Aorta (tissue), 5 donors: Measurements from ENCODE around the gene ESPNL. TPM values are rescaled to one million over a fixed set of nuclear protein-coding genes. Genes with fewer than 3 reads are reported as not detected.
A peak's percentile ranks its signal among the peaks of the same experiment; 100 is the strongest.

Experiments
- ATAC-seq: fragments of 200-7000 bp; cut with Tn5 transposase; one replicate; pipeline ENCODE4 v1.9.1; 2022; ENCODE audit warnings: moderate library complexity; ENCODE audit not compliant: low FRiP score
- DNase-seq, 2 donors: peaks; one replicate each; pipeline ENCODE4 v3.0.0-alpha.2; 2020
- H3K27ac ChIP-seq, 2 donors: one replicate each; pipeline ENCODE4 v1.5.1; 2013; ENCODE audit warnings: low read length in 2 of 2, mild to moderate bottlenecking in 2 of 2, moderate library complexity in 2 of 2, control low read depth in 1 of 2, inconsistent platforms in 1 of 2, low read depth in 1 of 2
- H3K27me3 ChIP-seq, 2 donors: one replicate each; pipeline ENCODE4 v1.6.1; 2013; ENCODE audit warnings: control low read depth in 1 of 2, low read length in 1 of 2, mild to moderate bottlenecking in 1 of 2, moderate library complexity in 1 of 2; ENCODE audit not compliant: insufficient read depth in 2 of 2, control insufficient read depth in 1 of 2
- H3K36me3 ChIP-seq, 2 donors: one replicate each; pipeline ENCODE4 v1.6.1; 2013; ENCODE audit warnings: control low read depth in 1 of 2, low read length in 1 of 2, mild to moderate bottlenecking in 1 of 2; ENCODE audit not compliant: insufficient read depth in 2 of 2, control insufficient read depth in 1 of 2
- H3K4me1 ChIP-seq, 2 donors: one replicate each; pipeline ENCODE4 v1.6.1; 2013; ENCODE audit warnings: low read length in 2 of 2, control low read depth in 1 of 2, mild to moderate bottlenecking in 1 of 2, moderate library complexity in 1 of 2; ENCODE audit not compliant: insufficient read depth in 2 of 2, control insufficient read depth in 1 of 2
- H3K4me3 ChIP-seq, 2 donors: one replicate each; pipeline ENCODE4 v1.5.1; 2013; ENCODE audit warnings: low read length in 2 of 2, control low read depth in 1 of 2, mild to moderate bottlenecking in 1 of 2
- H3K9me3 ChIP-seq: one replicate; pipeline ENCODE4 v1.6.1; 2013; ENCODE audit warnings: mild to moderate bottlenecking, low read length; ENCODE audit not compliant: control insufficient read depth
- WGBS, 2 donors: extraction: QIAGEN DNeasy Blood & Tissue Kit; methylation state at CpG; one replicate each; pipeline ENCODE4 v1.1.7; 2013; 5-methylcytosine and 5-hydroxymethylcytosine counted together
- intact Hi-C, 2 donors: fragments of 100-400 bp; cut with DNase I; formaldehyde crosslinking; loops; one replicate each; pipeline versions ENCODE4 v1.14.2 to v1.15.0; 2022
- polyA plus RNA-seq, 2 donors: library from polyadenylated mRNA; stranded (reverse); fragments of 200-250 nt; gene quantifications; one replicate each; pipeline ENCODE4 v1.2.3, GENCODE V29; 2013
- total RNA-seq, 2 donors: library from RNA; stranded (reverse); fragmentation: NEBNext Ultra II Directional; extraction: Animal tissue kit (Norgen Biotek cat#: 25700); gene quantifications; one replicate each; pipeline ENCODE4 v1.2.1, GENCODE V29; 2021
- donor health status: healthy with polysubstance abuse.
- donor health status: Bipolar disorder and iron deficiency.
- donor health status: DM: no; HTN: no; CAD: no.
- donor health status: DM: no; HTN: no; CAD: no.
- donor health status: DM: yes; HTN: yes; CAD: no.

ESPNL gene
- total and polyA plus RNA-seq, 4 donors = 0.20 TPM; not detected in 3

- Histone ChIP-seq H3K4me1 (no peaks in the 10 kb centered on the region), H3K27ac (no peak overlapping the region), H3K4me3 (no peak overlapping the region), H3K36me3 (no peaks in the 10 kb centered on the region), H3K9me3 (no peaks in the 10 kb centered on the region), H3K27me3 (no peaks in the 10 kb centered on the region)
- DNase-seq (peak; percentile 26 to 59), ATAC-seq (no peak)
- WGBS, 2 donors = 93% methylated on average over 23 of the region's 23 CpGs
- intact Hi-C loops = no loop called here
Observed at GRCh38 chr2:238132463-238133450, 32.6 kb downstream of the ESPNL start.

- intact Hi-C loops = no loop called here
- H3K27me3 ChIP-seq = no peaks in the 10 kb centered on the region
- DNase-seq (peak in 1 of 2 donors; percentile 66), ATAC-seq (no peak)
- H3K4me1 ChIP-seq = no peaks in the 10 kb centered on the region
- no peaks in the 10 kb centered on the region for H3K36me3 ChIP-seq
- H3K9me3 ChIP-seq = no peaks in the 10 kb centered on the region
- no peak overlapping the region for H3K27ac ChIP-seq
- H3K4me3 ChIP-seq = no peak overlapping the region
- 75 to 81% methylated on average over 14 of the region's 14 CpGs for WGBS, 2 donors
Observed at GRCh38 chr2:238133499-238134392, 33.6 kb downstream of the ESPNL start.

GRCh38 chr2:238134393-238134785, 34.2 kb downstream of the ESPNL start:
- no peak overlapping the region for H3K4me3 ChIP-seq
- no peaks in the 10 kb centered on the region for H3K27me3 ChIP-seq
- DNase-seq (peak in 1 of 2 donors; percentile 37), ATAC-seq (no peak)
- no peaks in the 10 kb centered on the region for H3K9me3 ChIP-seq
- H3K27ac ChIP-seq = no peak overlapping the region
- 95 to 97% methylated on average over 11 of the region's 11 CpGs for WGBS, 2 donors
- intact Hi-C loops = no loop called here
- no peaks in the 10 kb centered on the region for H3K36me3 ChIP-seq
- no peaks in the 10 kb centered on the region for H3K4me1 ChIP-seq

GRCh38 chr2:238135601-238136150, 35.5 kb downstream of the ESPNL start:
- Histone ChIP-seq H3K4me3 (no peak overlapping the region), H3K36me3 (no peaks in the 10 kb centered on the region), H3K27ac (no peak overlapping the region), H3K9me3 (no peaks in the 10 kb centered on the region), H3K27me3 (no peaks in the 10 kb centered on the region), H3K4me1 (no peaks in the 10 kb centered on the region)
- ATAC-seq = no peak
- WGBS, 2 donors = 91 to 92% methylated on average over 15 of the region's 15 CpGs
- peak in 1 of 2 donors; percentile 62 for DNase-seq
- intact Hi-C loops = loop anchor here in 1 of 2 donors (5.0 kb wide), 1 partner anchor 73 kb away; the partner anchor contains the start of gene SCLY

GRCh38 chr2:238136820-238137537, 36.8 kb downstream of the ESPNL start:
- Histone ChIP-seq H3K4me1 (no peaks in the 10 kb centered on the region), H3K36me3 (no peaks in the 10 kb centered on the region), H3K27me3 (no peaks in the 10 kb centered on the region), H3K4me3 (no peak overlapping the region), H3K9me3 (no peaks in the 10 kb centered on the region), H3K27ac (no peak overlapping the region)
- WGBS, 2 donors = 75 to 77% methylated on average over 14 of the region's 14 CpGs
- DNase-seq (peak; percentile 66 to 78), ATAC-seq (no peak)
- intact Hi-C loops = loop anchor here in 1 of 2 donors (5.0 kb wide), 1 partner anchor 75 kb away; the partner anchor contains the start of gene SCLY

- Histone ChIP-seq H3K9me3 (no peaks in the 10 kb centered on the region), H3K27ac (no peak overlapping the region), H3K4me1 (no peaks in the 10 kb centered on the region), H3K27me3 (no peaks in the 10 kb centered on the region), H3K4me3 (no peak overlapping the region), H3K36me3 (no peaks in the 10 kb centered on the region)
- intact Hi-C loops = loop anchor here in 1 of 2 donors (2.0 to 5.0 kb wide), 2 partner anchors 76 to 279 kb away; partner anchors contain the start of genes RAMP1 and SCLY
- ATAC-seq (no peak), DNase-seq (no peak)
- WGBS, 2 donors = 89 to 93% methylated on average over 13 of the region's 13 CpGs
Observed at GRCh38 chr2:238137885-238138284, 37.7 kb downstream of the ESPNL start.

GRCh38 chr2:238138331-238139195, 38.4 kb downstream of the ESPNL start, which contains the start of gene KLHL30:
KLHL30 (plus strand) TSS chr2:238138668; CDS start chr2:238140755, 2,087 bp downstream.
- peak within 1 kb of the TSS; percentile 19 to 40 for H3K4me3 ChIP-seq
- no peaks in the 10 kb centered on the region for H3K36me3 ChIP-seq
- peak; percentile 81 for ATAC-seq
- intact Hi-C loops = loop anchor here in 1 of 2 donors (2.0 to 5.0 kb wide), 2 partner anchors 76 to 280 kb away; partner anchors contain the start of genes RAMP1 and SCLY
- no peaks in the 10 kb centered on the region for H3K4me1 ChIP-seq
- peak; percentile 77 to 89 for DNase-seq
- 11 to 13% methylated on average over 22 of the region's 22 CpGs for WGBS, 2 donors
- no peaks in the 10 kb centered on the region for H3K27me3 ChIP-seq
- H3K27ac ChIP-seq = peak within 1 kb of the TSS in 1 of 2 donors; percentile 7
- no peaks in the 10 kb centered on the region for H3K9me3 ChIP-seq
